ENCODE measurements around the gene ZNF618. TPM values are rescaled to one million over a fixed set of nuclear protein-coding genes. Genes with fewer than 3 reads are reported as not detected.

ZNF618 gene
- total RNA-seq, 2 donors from 2014 or later: 4.6 to 11.3 TPM

GRCh38 chr9:114086009-114086408 is 209.9 kb downstream of the ZNF618 start:
- H3K27ac ChIP-seq: no peak overlapping the region
- no peaks in the 10 kb centered on the region for H3K36me3 ChIP-seq
- no peaks in the 10 kb centered on the region for H3K9me3 ChIP-seq
- no peak for DNase-seq (ENCODE audit: low spot score)
- no peaks in the 10 kb centered on the region for H3K4me1 ChIP-seq (replicated peaks)
- H3K4me3 ChIP-seq: no peak overlapping the region
- no peaks in the 10 kb centered on the region for H3K27me3 ChIP-seq (replicated peaks; ENCODE audit: insufficient read depth)
- no peak for TF ChIP-seq POLR2A (IDR thresholded peaks at IDR 0.05)
- TF ChIP-seq CTCF (IDR thresholded peaks at IDR 0.05): no peak
- TF ChIP-seq POLR2AphosphoS5 (IDR thresholded peaks at IDR 0.05): no peak
- 83% methylated on average over 6 of the region's 6 CpGs for WGBS
- intact Hi-C loops (cut with DNase I): no loop called here

GRCh38 chr9:114086607-114087006 is 210.5 kb downstream of the ZNF618 start:
- 94% methylated on average over 4 of the region's 4 CpGs for WGBS
- H3K36me3 ChIP-seq: no peaks in the 10 kb centered on the region
- DNase-seq (ENCODE audit: low spot score): no peak
- H3K9me3 ChIP-seq: no peaks in the 10 kb centered on the region
- no peak for TF ChIP-seq POLR2A (IDR thresholded peaks at IDR 0.05)
- no peak for TF ChIP-seq CTCF (IDR thresholded peaks at IDR 0.05)
- no peak for TF ChIP-seq POLR2AphosphoS5 (IDR thresholded peaks at IDR 0.05)
- H3K4me3 ChIP-seq: no peak overlapping the region
- no peaks in the 10 kb centered on the region for H3K4me1 ChIP-seq (replicated peaks)
- no peak overlapping the region for H3K27ac ChIP-seq
- no peaks in the 10 kb centered on the region for H3K27me3 ChIP-seq (replicated peaks; ENCODE audit: insufficient read depth)
- intact Hi-C loops (cut with DNase I): no loop called here

- intact Hi-C loops (cut with DNase I): no loop called here
- DNase-seq (ENCODE audit: low spot score): no peak
- Histone ChIP-seq H3K27me3 (replicated peaks; ENCODE audit: insufficient read depth) (no peaks in the 10 kb centered on the region), H3K4me3 (no peak overlapping the region), H3K36me3 (no peaks in the 10 kb centered on the region), H3K27ac (no peak overlapping the region), H3K4me1 (replicated peaks) (no peaks in the 10 kb centered on the region), H3K9me3 (no peaks in the 10 kb centered on the region)
- 73% methylated on average over 7 of the region's 7 CpGs for WGBS
- TF ChIP-seq POLR2AphosphoS5 (IDR thresholded peaks at IDR 0.05) (no peak), CTCF (IDR thresholded peaks at IDR 0.05) (no peak), POLR2A (IDR thresholded peaks at IDR 0.05) (no peak)
Observed at GRCh38 chr9:114087721-114088120, 211.6 kb downstream of the ZNF618 start.

- no peak overlapping the region for H3K27ac ChIP-seq
- H3K4me3 ChIP-seq: no peak overlapping the region
- H3K9me3 ChIP-seq: no peaks in the 10 kb centered on the region
- no peaks in the 10 kb centered on the region for H3K4me1 ChIP-seq (replicated peaks)
- 94% methylated on average over 7 of the region's 7 CpGs for WGBS
- intact Hi-C loops (cut with DNase I): no loop called here
- H3K36me3 ChIP-seq: no peaks in the 10 kb centered on the region
- no peaks in the 10 kb centered on the region for H3K27me3 ChIP-seq (replicated peaks; ENCODE audit: insufficient read depth)
- TF ChIP-seq POLR2AphosphoS5 (IDR thresholded peaks at IDR 0.05) (no peak), CTCF (IDR thresholded peaks at IDR 0.05) (no peak), POLR2A (IDR thresholded peaks at IDR 0.05) (no peak)
- no peak for DNase-seq (ENCODE audit: low spot score)
Observed at GRCh38 chr9:114088571-114089170, 212.6 kb downstream of the ZNF618 start.

GRCh38 chr9:114089206-114089840 is 213.2 kb downstream of the ZNF618 start:
- H3K36me3 ChIP-seq: no peaks in the 10 kb centered on the region
- no peaks in the 10 kb centered on the region for H3K4me1 ChIP-seq (replicated peaks)
- no peaks in the 10 kb centered on the region for H3K27me3 ChIP-seq (replicated peaks; ENCODE audit: insufficient read depth)
- H3K27ac ChIP-seq: no peak overlapping the region
- intact Hi-C loops (cut with DNase I): no loop called here
- TF ChIP-seq POLR2AphosphoS5 (IDR thresholded peaks at IDR 0.05) (no peak), POLR2A (IDR thresholded peaks at IDR 0.05) (no peak), CTCF (IDR thresholded peaks at IDR 0.05) (no peak)
- H3K4me3 ChIP-seq: no peak overlapping the region
- H3K9me3 ChIP-seq: no peaks in the 10 kb centered on the region
- WGBS: 97% methylated on average over 4 of the region's 4 CpGs
- DNase-seq (ENCODE audit: low spot score): no peak

All from prostate gland (tissue), 2 donors.